HEK293 (cell line): ENCODE results near the gene RASL12.

Experiments used
- CTCF ChIA-PET: fragments of 350-600 bp; formaldehyde crosslinking; extraction: SDS; loops from one replicate; lab custom pipeline; 2021; ENCODE audit warnings: antibody characterized with exemption; lab: Yijun Ruan, JAX
- POLR2A ChIA-PET: fragments of 300-600 bp; formaldehyde crosslinking; extraction: SDS; loops from one replicate; lab custom pipeline; 2020; ENCODE audit warnings: antibody characterized with exemption, inconsistent platforms; lab: Yijun Ruan, JAX
- H3K27ac ChIP-seq: fragments of 200-500 bp; sonication (Bioruptor generic); 2 replicates; pipeline ENCODE4 v1.5.1; 2014; ENCODE audit warnings: low read depth, low read length, control low read depth, inconsistent platforms; ENCODE audit errors: extremely low read depth
- H3K36me3 ChIP-seq, 2 experiments: fragments of 200-500 bp in 1 of 2; sonication (Bioruptor generic) in 1 of 2; 1 replicate in 1 of 2; 2 replicates in 1 of 2; pipeline ENCODE4 v1.5.1; 2014 to 2017; ENCODE audit warnings: inconsistent platforms in 2 of 2, low read length in 2 of 2; ENCODE audit not compliant: control insufficient read depth in 2 of 2, insufficient read depth in 1 of 2
- H3K4me1 ChIP-seq: fragments of 200-500 bp; sonication (Bioruptor generic); 2 replicates; pipeline ENCODE4 v1.5.1; 2014; ENCODE audit warnings: mild to moderate bottlenecking, low read length, inconsistent platforms; ENCODE audit not compliant: control insufficient read depth, insufficient read depth
- H3K4me3 ChIP-seq: 2 replicates; pipeline ENCODE4 v1.5.1; 2011; ENCODE audit warnings: low read depth, mild to moderate bottlenecking, control low read depth, low read length, moderate library complexity
- H3K9me3 ChIP-seq: fragments of 200-500 bp; sonication (Bioruptor generic); 2 replicates; pipeline ENCODE4 v1.5.1; 2014; ENCODE audit warnings: low read depth, low read length, inconsistent platforms; ENCODE audit not compliant: control insufficient read depth, insufficient read depth
- EGR2 ChIP-seq: fragments of 450-650 bp; formaldehyde crosslinking; IDR thresholded peaks from 2 replicates; pipeline ENCODE4 v1.5.1; 2016; ENCODE audit warnings: low read depth, missing biosample characterization, missing genetic modification characterization
- FEZF1 ChIP-seq: fragments of 450-650 bp; formaldehyde crosslinking; IDR thresholded peaks from 2 replicates; pipeline ENCODE4 v1.5.1; 2016; ENCODE audit warnings: missing biosample characterization, missing genetic modification characterization
- GLI4 ChIP-seq: fragments of 450-650 bp; formaldehyde crosslinking; IDR thresholded peaks from 2 replicates; pipeline ENCODE4 v1.5.1; 2016; ENCODE audit warnings: missing biosample characterization, missing genetic modification characterization
- KLF1 ChIP-seq: fragments of 450-650 bp; formaldehyde crosslinking; IDR thresholded peaks from 2 replicates; pipeline ENCODE4 v1.5.1; 2016; ENCODE audit warnings: missing biosample characterization, missing genetic modification characterization
- OSR2 ChIP-seq: fragments of 450-650 bp; formaldehyde crosslinking; IDR thresholded peaks from 2 replicates; pipeline ENCODE4 v1.5.1; 2016; ENCODE audit warnings: missing biosample characterization, missing genetic modification characterization
- TCF7L2 ChIP-seq: IDR thresholded peaks from 2 replicates; pipeline ENCODE4 v1.6.1; 2011; ENCODE audit warnings: low read depth, mild to moderate bottlenecking, inconsistent platforms, low read length, moderate library complexity, borderline replicate concordance
- WT1 ChIP-seq: fragments of 450-650 bp; formaldehyde crosslinking; IDR thresholded peaks from 2 replicates; pipeline ENCODE4 v1.5.1; 2016; ENCODE audit warnings: missing biosample characterization, missing genetic modification characterization
- ZEB2 ChIP-seq: fragments of 450-650 bp; formaldehyde crosslinking; IDR thresholded peaks from 2 replicates; pipeline ENCODE4 v1.5.1; 2016; ENCODE audit warnings: missing biosample characterization, missing genetic modification characterization
- ZFP69B ChIP-seq: fragments of 450-650 bp; formaldehyde crosslinking; IDR thresholded peaks from 2 replicates; pipeline ENCODE4 v1.5.1; 2016; ENCODE audit warnings: missing biosample characterization, missing genetic modification characterization
- ZIC2 ChIP-seq: fragments of 450-650 bp; formaldehyde crosslinking; IDR thresholded peaks from 2 replicates; pipeline ENCODE4 v1.5.1; 2016; ENCODE audit warnings: missing biosample characterization, missing genetic modification characterization
- ZNF10 ChIP-seq: fragments of 450-650 bp; formaldehyde crosslinking; IDR thresholded peaks from 2 replicates; pipeline ENCODE4 v1.5.1; 2017; ENCODE audit warnings: missing biosample characterization, missing genetic modification characterization
- ZNF138 ChIP-seq: fragments of 450-650 bp; formaldehyde crosslinking; IDR thresholded peaks from 2 replicates; pipeline ENCODE4 v1.5.1; 2016; ENCODE audit warnings: missing biosample characterization, missing genetic modification characterization, borderline replicate concordance
- ZNF155 ChIP-seq: fragments of 450-650 bp; formaldehyde crosslinking; IDR thresholded peaks from 2 replicates; pipeline ENCODE4 v1.5.1; 2016; ENCODE audit warnings: missing biosample characterization, missing genetic modification characterization
- ZNF335 ChIP-seq: fragments of 450-650 bp; formaldehyde crosslinking; conservative IDR thresholded peaks from 2 replicates; pipeline ENCODE4 v1.5.1; 2016; ENCODE audit warnings: missing biosample characterization, missing genetic modification characterization
- ZNF341 ChIP-seq: fragments of 450-650 bp; formaldehyde crosslinking; IDR thresholded peaks from 2 replicates; pipeline ENCODE4; 2016; ENCODE audit warnings: low read depth, missing biosample characterization, missing genetic modification characterization
- ZNF423 ChIP-seq: fragments of 450-650 bp; formaldehyde crosslinking; IDR thresholded peaks from 2 replicates; pipeline ENCODE4 v1.5.1; 2016; ENCODE audit warnings: missing biosample characterization, missing genetic modification characterization
- ZNF510 ChIP-seq: fragments of 450-650 bp; formaldehyde crosslinking; IDR thresholded peaks from 2 replicates; pipeline ENCODE4 v1.5.1; 2018; ENCODE audit warnings: mild to moderate bottlenecking, missing genetic modification characterization, missing biosample characterization; ENCODE audit not compliant: insufficient replicate concordance
- ZNF600 ChIP-seq: fragments of 450-650 bp; formaldehyde crosslinking; IDR thresholded peaks from 2 replicates; pipeline ENCODE4 v1.5.1; 2016; ENCODE audit warnings: missing biosample characterization, missing genetic modification characterization
- ZNF626 ChIP-seq: fragments of 450-650 bp; sonication (Bioruptor Pico); formaldehyde crosslinking; IDR thresholded peaks from 2 replicates; pipeline ENCODE4 v1.5.1; 2018; ENCODE audit warnings: missing biosample characterization, missing genetic modification characterization, inconsistent platforms
- ZNF660 ChIP-seq: fragments of 450-650 bp; IDR thresholded peaks from 2 replicates; pipeline ENCODE4 v1.5.1; 2018; ENCODE audit warnings: missing biosample characterization, mild to moderate bottlenecking, missing genetic modification characterization
- TF ChIP-seq, protein P1 (sequence below): fragments of 450-650 bp; formaldehyde crosslinking; IDR thresholded peaks from 2 replicates; pipeline ENCODE4 v1.5.1; 2017; ENCODE audit warnings: missing biosample characterization, missing genetic modification characterization
- TF ChIP-seq, protein P2 (sequence below): fragments of 450-650 bp; formaldehyde crosslinking; IDR thresholded peaks from 2 replicates; pipeline ENCODE4 v1.5.1; 2017; ENCODE audit warnings: missing biosample characterization, missing genetic modification characterization
- TF ChIP-seq, protein P3 (sequence below): fragments of 450-650 bp; formaldehyde crosslinking; conservative IDR thresholded peaks from 2 replicates; pipeline ENCODE4 v1.5.1; 2016; ENCODE audit warnings: low read depth, missing biosample characterization, missing genetic modification characterization
- TF ChIP-seq, protein P4 (sequence below): fragments of 450-650 bp; formaldehyde crosslinking; IDR thresholded peaks from 2 replicates; pipeline ENCODE4 v1.5.1; 2016; ENCODE audit warnings: missing biosample characterization, missing genetic modification characterization
- TF ChIP-seq, protein P5 (sequence below): fragments of 450-650 bp; formaldehyde crosslinking; IDR thresholded peaks from 2 replicates; pipeline ENCODE4 v1.5.1; 2016; ENCODE audit warnings: missing biosample characterization, missing genetic modification characterization

RASL12 gene

DNA sequence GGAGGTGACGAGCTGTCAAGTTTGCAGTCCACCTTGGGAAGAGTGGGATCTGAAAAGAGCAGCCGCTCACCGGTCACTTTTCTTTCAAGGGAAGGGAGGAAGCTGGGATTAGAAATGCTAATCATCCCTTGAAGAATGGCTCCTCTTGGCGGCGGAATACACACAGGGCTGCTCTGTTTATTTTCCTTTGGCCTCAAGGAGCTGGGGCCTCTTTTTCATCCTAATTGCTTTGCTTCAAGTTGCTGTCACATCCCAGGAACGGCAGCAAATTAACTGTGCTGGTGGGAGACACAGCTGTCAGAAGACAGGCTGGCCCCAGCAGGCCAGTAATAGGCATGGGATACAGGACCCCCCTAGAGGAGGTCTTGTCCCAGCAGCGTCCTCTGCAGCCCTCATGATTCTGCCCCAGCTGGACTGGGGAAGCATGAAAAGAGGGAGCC lies 15.5 kb upstream of the RASL12 start (continued):
- peak; percentile 19; the same call in 1 of the 2 replicates for TF ChIP-seq ZNF335 (tag by site-specific recombination)
- TF ChIP-seq WT1: peak; percentile 70
- TF ChIP-seq, protein P1, sequence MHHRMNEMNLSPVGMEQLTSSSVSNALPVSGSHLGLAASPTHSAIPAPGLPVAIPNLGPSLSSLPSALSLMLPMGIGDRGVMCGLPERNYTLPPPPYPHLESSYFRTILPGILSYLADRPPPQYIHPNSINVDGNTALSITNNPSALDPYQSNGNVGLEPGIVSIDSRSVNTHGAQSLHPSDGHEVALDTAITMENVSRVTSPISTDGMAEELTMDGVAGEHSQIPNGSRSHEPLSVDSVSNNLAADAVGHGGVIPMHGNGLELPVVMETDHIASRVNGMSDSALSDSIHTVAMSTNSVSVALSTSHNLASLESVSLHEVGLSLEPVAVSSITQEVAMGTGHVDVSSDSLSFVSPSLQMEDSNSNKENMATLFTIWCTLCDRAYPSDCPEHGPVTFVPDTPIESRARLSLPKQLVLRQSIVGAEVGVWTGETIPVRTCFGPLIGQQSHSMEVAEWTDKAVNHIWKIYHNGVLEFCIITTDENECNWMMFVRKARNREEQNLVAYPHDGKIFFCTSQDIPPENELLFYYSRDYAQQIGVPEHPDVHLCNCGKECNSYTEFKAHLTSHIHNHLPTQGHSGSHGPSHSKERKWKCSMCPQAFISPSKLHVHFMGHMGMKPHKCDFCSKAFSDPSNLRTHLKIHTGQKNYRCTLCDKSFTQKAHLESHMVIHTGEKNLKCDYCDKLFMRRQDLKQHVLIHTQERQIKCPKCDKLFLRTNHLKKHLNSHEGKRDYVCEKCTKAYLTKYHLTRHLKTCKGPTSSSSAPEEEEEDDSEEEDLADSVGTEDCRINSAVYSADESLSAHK (tag by site-specific recombination): no peak
- TF ChIP-seq OSR2 (tag by site-specific recombination): peak; percentile 72
- no peak for TF ChIP-seq ZNF626 (tag by site-specific recombination)
- no peak for TF ChIP-seq ZNF155 (tag by site-specific recombination)
- peak; percentile 45 for TF ChIP-seq ZNF341
- TF ChIP-seq FEZF1 (tag by site-specific recombination): peak; percentile 87
- TF ChIP-seq, protein P2, sequence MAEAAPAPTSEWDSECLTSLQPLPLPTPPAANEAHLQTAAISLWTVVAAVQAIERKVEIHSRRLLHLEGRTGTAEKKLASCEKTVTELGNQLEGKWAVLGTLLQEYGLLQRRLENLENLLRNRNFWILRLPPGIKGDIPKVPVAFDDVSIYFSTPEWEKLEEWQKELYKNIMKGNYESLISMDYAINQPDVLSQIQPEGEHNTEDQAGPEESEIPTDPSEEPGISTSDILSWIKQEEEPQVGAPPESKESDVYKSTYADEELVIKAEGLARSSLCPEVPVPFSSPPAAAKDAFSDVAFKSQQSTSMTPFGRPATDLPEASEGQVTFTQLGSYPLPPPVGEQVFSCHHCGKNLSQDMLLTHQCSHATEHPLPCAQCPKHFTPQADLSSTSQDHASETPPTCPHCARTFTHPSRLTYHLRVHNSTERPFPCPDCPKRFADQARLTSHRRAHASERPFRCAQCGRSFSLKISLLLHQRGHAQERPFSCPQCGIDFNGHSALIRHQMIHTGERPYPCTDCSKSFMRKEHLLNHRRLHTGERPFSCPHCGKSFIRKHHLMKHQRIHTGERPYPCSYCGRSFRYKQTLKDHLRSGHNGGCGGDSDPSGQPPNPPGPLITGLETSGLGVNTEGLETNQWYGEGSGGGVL (tag by site-specific recombination): no peak
- TF ChIP-seq ZNF423 (tag by site-specific recombination): no peak
- TF ChIP-seq TCF7L2: peak; percentile 66; the same call in 1 of the 2 replicates
- peak; percentile 79 for TF ChIP-seq ZIC2
- TF ChIP-seq, protein P3, sequence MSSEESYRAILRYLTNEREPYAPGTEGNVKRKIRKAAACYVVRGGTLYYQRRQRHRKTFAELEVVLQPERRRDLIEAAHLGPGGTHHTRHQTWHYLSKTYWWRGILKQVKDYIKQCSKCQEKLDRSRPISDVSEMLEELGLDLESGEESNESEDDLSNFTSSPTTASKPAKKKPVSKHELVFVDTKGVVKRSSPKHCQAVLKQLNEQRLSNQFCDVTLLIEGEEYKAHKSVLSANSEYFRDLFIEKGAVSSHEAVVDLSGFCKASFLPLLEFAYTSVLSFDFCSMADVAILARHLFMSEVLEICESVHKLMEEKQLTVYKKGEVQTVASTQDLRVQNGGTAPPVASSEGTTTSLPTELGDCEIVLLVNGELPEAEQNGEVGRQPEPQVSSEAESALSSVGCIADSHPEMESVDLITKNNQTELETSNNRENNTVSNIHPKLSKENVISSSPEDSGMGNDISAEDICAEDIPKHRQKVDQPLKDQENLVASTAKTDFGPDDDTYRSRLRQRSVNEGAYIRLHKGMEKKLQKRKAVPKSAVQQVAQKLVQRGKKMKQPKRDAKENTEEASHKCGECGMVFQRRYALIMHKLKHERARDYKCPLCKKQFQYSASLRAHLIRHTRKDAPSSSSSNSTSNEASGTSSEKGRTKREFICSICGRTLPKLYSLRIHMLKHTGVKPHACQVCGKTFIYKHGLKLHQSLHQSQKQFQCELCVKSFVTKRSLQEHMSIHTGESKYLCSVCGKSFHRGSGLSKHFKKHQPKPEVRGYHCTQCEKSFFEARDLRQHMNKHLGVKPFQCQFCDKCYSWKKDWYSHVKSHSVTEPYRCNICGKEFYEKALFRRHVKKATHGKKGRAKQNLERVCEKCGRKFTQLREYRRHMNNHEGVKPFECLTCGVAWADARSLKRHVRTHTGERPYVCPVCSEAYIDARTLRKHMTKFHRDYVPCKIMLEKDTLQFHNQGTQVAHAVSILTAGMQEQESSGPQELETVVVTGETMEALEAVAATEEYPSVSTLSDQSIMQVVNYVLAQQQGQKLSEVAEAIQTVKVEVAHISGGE: no peak
- no peak for TF ChIP-seq ZNF10
- no peak for TF ChIP-seq ZNF510
- TF ChIP-seq ZFP69B (tag by site-specific recombination): no peak

DNA sequence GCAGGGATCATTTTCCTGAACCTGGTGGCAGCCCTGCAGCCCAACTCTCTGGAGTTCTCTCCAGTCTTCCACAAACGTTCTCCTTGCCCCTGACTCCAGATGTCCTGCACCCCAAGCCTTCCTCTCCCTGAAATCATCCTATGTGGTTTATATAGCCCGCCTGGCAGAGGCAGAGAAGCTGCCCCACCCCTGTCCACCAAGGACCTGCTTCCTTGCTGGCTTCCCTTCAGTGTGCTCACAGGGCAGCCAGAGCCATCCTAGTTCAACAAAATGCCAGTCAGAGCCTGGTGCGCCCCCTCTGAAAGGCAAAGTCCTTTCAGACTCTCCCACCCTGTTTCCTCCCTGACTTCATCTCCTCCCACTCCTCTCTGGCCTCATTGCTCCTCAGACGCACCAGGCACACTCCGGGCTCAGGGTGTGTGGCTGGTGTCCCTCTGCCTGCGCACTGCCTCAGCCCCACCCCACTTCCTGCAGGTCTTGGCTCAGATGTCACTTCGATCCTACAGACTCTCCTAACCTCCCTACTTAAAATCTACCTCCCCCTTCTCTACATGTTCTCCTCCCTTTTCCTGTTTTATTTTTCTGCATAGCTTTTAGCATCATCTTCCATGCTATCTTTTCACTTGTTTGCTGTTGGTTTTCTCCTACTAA lies 14.6 kb upstream of the RASL12 start:
- Histone ChIP-seq H3K4me3 (no peak overlapping the region), H3K4me1 (peaks cover 9% of the 10 kb centered on the region), H3K27ac (no peak overlapping the region), H3K9me3 (no peaks in the 10 kb centered on the region), H3K36me3 (no peaks in the 10 kb centered on the region)
- POLR2A ChIA-PET: interaction anchor here (0.5 kb wide), 1 partner anchor 27 kb away, joined by 3 read pairs; no protein-coding TSS in a partner anchor
- CTCF ChIA-PET: interaction anchor here (0.6 to 8.2 kb wide), 11 partner anchors 12 to 350 kb away, joined by 3 to 94 read pairs (median 4); no protein-coding TSS in a partner anchor
- no peak for TF ChIP-seq ZNF660
- no peak for TF ChIP-seq ZNF138
- TF ChIP-seq KLF1 (tag by site-specific recombination): 0 out of 2 replicates have a peak, but pooled peaks have one; percentile 12
- peak; percentile 92 for TF ChIP-seq WT1
- TF ChIP-seq EGR2 (tag by site-specific recombination): peak; percentile 86
- TF ChIP-seq ZNF341: peak; percentile 65
- no peak for TF ChIP-seq ZEB2 (tag by site-specific recombination)
- peak; percentile 50; the same call in 1 of the 2 replicates for TF ChIP-seq ZNF600 (tag by site-specific recombination)
- no peak for TF ChIP-seq GLI4
- TF ChIP-seq, protein P4, sequence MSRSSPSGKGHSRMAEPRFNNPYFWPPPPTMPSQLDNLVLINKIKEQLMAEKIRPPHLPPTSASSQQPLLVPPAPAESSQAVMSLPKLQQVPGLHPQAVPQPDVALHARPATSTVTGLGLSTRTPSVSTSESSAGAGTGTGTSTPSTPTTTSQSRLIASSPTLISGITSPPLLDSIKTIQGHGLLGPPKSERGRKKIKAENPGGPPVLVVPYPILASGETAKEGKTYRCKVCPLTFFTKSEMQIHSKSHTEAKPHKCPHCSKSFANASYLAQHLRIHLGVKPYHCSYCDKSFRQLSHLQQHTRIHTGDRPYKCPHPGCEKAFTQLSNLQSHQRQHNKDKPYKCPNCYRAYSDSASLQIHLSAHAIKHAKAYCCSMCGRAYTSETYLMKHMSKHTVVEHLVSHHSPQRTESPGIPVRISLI: no peak
- TF ChIP-seq, protein P5, sequence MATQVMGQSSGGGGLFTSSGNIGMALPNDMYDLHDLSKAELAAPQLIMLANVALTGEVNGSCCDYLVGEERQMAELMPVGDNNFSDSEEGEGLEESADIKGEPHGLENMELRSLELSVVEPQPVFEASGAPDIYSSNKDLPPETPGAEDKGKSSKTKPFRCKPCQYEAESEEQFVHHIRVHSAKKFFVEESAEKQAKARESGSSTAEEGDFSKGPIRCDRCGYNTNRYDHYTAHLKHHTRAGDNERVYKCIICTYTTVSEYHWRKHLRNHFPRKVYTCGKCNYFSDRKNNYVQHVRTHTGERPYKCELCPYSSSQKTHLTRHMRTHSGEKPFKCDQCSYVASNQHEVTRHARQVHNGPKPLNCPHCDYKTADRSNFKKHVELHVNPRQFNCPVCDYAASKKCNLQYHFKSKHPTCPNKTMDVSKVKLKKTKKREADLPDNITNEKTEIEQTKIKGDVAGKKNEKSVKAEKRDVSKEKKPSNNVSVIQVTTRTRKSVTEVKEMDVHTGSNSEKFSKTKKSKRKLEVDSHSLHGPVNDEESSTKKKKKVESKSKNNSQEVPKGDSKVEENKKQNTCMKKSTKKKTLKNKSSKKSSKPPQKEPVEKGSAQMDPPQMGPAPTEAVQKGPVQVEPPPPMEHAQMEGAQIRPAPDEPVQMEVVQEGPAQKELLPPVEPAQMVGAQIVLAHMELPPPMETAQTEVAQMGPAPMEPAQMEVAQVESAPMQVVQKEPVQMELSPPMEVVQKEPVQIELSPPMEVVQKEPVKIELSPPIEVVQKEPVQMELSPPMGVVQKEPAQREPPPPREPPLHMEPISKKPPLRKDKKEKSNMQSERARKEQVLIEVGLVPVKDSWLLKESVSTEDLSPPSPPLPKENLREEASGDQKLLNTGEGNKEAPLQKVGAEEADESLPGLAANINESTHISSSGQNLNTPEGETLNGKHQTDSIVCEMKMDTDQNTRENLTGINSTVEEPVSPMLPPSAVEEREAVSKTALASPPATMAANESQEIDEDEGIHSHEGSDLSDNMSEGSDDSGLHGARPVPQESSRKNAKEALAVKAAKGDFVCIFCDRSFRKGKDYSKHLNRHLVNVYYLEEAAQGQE: no peak
